PC-3 (cell line): Measurements from ENCODE around the gene GATAD2A.

Source experiments
- CTCF ChIP-seq: fragments of 300-600 bp; sonication (generic); conservative IDR thresholded peaks from 2 replicates; pipeline ENCODE4 v1.5.1; 2017; ENCODE audit warnings: antibody characterized with exemption, low read depth, mild to moderate bottlenecking, low read length
- EZH2 ChIP-seq: fragments of 300-600 bp; sonication (generic); IDR thresholded peaks from one replicate; pipeline ENCODE4 v1.6.1; 2017; ENCODE audit warnings: antibody characterized with exemption, mild to moderate bottlenecking, low read length; ENCODE audit not compliant: unreplicated experiment
- EZH2phosphoT487 ChIP-seq: fragments of 300-600 bp; sonication (generic); IDR thresholded peaks from 2 replicates; pipeline ENCODE4 v1.6.1; 2018; ENCODE audit warnings: mild to moderate bottlenecking, antibody characterized with exemption, low read length, borderline replicate concordance

GRCh38 chr19:19428746-19429145, 23.3 kb downstream of the GATAD2A start:
- TF ChIP-seq CTCF (no peak), EZH2 (no peak), EZH2phosphoT487 (no peak)
